Measurements from ENCODE around the gene NAALADL2. TPM values are rescaled to one million over a fixed set of nuclear protein-coding genes. Genes with fewer than 3 reads are reported as not detected.

Gene NAALADL2
- total RNA-seq, 4 donors from 2014 or later, result 0.85 to 6.3 (median 1.6) TPM

DNA sequence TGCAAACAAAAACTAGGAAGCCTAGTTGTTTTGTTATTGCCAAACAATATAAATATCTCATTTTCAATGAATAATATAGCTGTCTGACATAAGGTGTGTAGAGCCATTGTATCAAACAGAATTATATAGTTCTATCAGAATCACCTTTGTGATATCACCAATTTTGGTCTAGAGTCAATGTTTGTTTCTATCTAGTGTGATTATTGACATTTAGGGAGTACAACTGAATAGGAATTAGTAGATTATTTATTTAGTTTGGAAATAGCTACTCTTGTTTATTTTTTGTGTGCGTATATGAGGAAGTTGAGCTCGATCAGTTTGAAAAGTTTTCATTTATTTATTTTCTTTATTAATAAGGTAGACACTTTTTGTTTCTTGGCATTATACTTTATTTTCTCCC, 389.7 kb downstream of the NAALADL2 start:
- intact Hi-C loops (cut with DNase I), result no loop called here
- 82 to 90% methylated on average over 2 of the region's 2 CpGs for WGBS, 2 donors
- Histone ChIP-seq H3K27me3 (no peaks in the 10 kb centered on the region), H3K9me3 (no peaks in the 10 kb centered on the region), H3K4me3 (no peak overlapping the region), H3K36me3 (no peaks in the 10 kb centered on the region), H3K27ac (no peak overlapping the region), H3K4me1 (no peaks in the 10 kb centered on the region)
- DNase-seq, result no peak
- no peak for TF ChIP-seq POLR2A (IDR thresholded peaks at IDR 0.05)
- TF ChIP-seq, protein P1, sequence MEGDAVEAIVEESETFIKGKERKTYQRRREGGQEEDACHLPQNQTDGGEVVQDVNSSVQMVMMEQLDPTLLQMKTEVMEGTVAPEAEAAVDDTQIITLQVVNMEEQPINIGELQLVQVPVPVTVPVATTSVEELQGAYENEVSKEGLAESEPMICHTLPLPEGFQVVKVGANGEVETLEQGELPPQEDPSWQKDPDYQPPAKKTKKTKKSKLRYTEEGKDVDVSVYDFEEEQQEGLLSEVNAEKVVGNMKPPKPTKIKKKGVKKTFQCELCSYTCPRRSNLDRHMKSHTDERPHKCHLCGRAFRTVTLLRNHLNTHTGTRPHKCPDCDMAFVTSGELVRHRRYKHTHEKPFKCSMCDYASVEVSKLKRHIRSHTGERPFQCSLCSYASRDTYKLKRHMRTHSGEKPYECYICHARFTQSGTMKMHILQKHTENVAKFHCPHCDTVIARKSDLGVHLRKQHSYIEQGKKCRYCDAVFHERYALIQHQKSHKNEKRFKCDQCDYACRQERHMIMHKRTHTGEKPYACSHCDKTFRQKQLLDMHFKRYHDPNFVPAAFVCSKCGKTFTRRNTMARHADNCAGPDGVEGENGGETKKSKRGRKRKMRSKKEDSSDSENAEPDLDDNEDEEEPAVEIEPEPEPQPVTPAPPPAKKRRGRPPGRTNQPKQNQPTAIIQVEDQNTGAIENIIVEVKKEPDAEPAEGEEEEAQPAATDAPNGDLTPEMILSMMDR (IDR thresholded peaks at IDR 0.05), result no peak

DNA sequence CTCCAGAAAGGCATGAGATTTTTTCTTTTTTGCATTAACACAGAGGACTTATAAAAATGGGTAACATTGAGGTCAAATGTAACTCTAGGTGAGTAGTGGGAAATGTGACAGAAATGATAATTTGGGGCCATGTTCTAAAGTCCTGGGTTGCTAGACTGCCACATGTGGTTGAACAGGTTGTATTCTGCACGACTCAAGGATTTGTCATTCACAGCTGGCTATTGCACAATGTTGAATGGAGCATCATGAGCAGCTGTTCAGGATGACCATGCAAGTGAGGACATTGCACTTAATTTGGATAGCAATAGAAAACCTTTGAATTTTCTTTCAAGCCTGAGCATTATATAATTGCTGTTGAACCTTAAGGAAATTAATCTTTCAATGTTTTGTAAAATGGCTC, 396.6 kb downstream of the NAALADL2 start:
- TF ChIP-seq, protein P1 (IDR thresholded peaks at IDR 0.05), result no peak
- no peak for TF ChIP-seq POLR2A (IDR thresholded peaks at IDR 0.05)
- DNase-seq, result no peak
- no peak overlapping the region for H3K27ac ChIP-seq
- H3K9me3 ChIP-seq, result no peaks in the 10 kb centered on the region
- H3K4me1 ChIP-seq, result no peaks in the 10 kb centered on the region
- WGBS, 2 donors, result 17 to 21% methylated on average over 1 of the region's 1 CpG
- intact Hi-C loops (cut with DNase I), result no loop called here
- no peaks in the 10 kb centered on the region for H3K27me3 ChIP-seq
- no peak overlapping the region for H3K4me3 ChIP-seq
- no peaks in the 10 kb centered on the region for H3K36me3 ChIP-seq

DNA sequence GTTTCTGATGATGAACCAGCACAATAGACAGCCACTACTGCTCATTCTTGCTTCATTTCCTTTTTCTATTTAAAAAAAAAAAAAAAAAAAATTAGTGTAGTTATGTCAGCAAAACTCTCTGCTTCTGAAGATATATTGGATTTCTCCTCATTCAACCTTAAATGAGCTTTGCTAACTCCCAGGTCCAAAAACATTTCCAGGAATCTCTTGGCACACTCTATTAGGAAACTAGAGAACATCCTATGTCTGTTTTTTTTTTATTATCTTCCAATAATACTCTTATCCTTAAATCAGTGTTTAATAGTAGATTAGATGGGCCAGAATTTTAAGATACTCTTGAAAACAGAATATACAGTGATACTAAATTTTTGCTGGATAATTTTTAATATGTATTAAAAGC, 398.0 kb downstream of the NAALADL2 start:
- intact Hi-C loops (cut with DNase I), result no loop called here
- Histone ChIP-seq H3K36me3 (no peaks in the 10 kb centered on the region), H3K27ac (no peak overlapping the region), H3K27me3 (no peaks in the 10 kb centered on the region), H3K9me3 (no peaks in the 10 kb centered on the region), H3K4me1 (no peaks in the 10 kb centered on the region), H3K4me3 (no peak overlapping the region)
- no peak for DNase-seq
- TF ChIP-seq, protein P1 (IDR thresholded peaks at IDR 0.05), result no peak
- no peak for TF ChIP-seq POLR2A (IDR thresholded peaks at IDR 0.05)

DNA sequence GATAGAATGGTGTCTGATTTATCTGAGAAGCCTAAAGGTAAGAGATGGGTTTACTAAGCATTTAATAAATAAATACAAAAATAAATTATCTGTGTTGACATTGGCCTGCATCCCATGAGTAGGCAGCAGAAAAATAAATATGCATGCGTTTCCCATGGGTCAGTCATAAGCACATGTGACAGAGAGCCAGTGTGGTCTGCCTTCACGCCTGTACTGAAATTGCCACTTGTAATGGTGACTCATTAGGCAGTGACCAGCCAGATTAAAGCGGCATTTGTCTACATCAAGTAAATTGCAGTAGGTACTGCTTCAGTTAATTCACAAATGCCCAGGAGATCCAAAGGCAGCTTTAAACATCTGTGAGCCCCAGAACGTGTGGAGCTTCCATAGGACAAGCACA, 399.6 kb downstream of the NAALADL2 start:
- no peaks in the 10 kb centered on the region for H3K27me3 ChIP-seq
- H3K4me3 ChIP-seq, result no peak overlapping the region
- intact Hi-C loops (cut with DNase I), result no loop called here
- H3K9me3 ChIP-seq, result no peaks in the 10 kb centered on the region
- WGBS, 2 donors, result 77 to 85% methylated on average over 4 of the region's 4 CpGs
- no peaks in the 10 kb centered on the region for H3K36me3 ChIP-seq
- DNase-seq, result no peak
- H3K4me1 ChIP-seq, result no peaks in the 10 kb centered on the region
- TF ChIP-seq, protein P1 (IDR thresholded peaks at IDR 0.05), result no peak
- no peak for TF ChIP-seq POLR2A (IDR thresholded peaks at IDR 0.05)
- H3K27ac ChIP-seq, result no peak overlapping the region

DNA sequence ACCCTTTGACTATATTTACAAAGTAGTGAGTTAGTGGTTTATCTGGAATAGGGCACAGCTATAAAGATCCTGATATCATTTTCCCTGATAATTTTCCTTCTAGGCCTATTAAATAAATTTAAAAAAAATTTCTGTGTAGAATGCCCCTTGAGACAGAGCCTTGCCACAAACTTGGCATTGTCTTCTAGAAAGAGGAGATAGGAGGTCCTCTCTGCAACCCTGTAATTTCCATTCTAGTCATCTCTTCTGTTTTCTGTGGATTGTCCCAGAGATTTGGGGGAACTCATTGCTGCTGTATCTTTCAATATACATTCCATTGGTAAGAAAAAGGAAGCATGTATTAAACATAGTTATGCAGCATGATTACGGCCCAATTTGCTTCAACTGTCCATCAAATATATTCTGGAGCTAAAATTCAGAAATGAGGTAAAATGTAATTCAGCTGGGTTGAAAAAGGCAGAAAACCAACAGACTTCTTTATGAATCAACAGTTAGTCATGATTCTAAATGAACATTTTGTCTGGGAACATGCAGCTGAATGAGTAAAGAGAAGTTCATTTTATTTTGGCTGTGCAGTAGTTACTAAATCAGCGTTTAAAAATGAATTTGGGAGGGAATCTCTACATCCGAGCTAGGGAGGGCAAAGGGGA, 401.1 kb downstream of the NAALADL2 start:
- TF ChIP-seq POLR2A (IDR thresholded peaks at IDR 0.05), result no peak
- TF ChIP-seq, protein P1 (IDR thresholded peaks at IDR 0.05), result no peak
- no peak for DNase-seq
- intact Hi-C loops (cut with DNase I), result no loop called here

More for the DNA sequence above, 401.1 kb downstream of the NAALADL2 start:
- 31 to 65% methylated on average over 3 of the region's 3 CpGs for WGBS, 2 donors
- H3K36me3 ChIP-seq, result no peaks in the 10 kb centered on the region
- no peaks in the 10 kb centered on the region for H3K27me3 ChIP-seq
- H3K27ac ChIP-seq, result no peak overlapping the region
- H3K9me3 ChIP-seq, result no peaks in the 10 kb centered on the region
- H3K4me1 ChIP-seq, result no peaks in the 10 kb centered on the region
- no peak overlapping the region for H3K4me3 ChIP-seq
